Activated T-helper 1 cell treated with anti-CD3 and anti-CD28 coated beads, Interleukin-2, amount 50 U/mL, for 16 hours (primary cell): ENCODE results near the gene C9orf78.

Experiments
- DNase-seq, 2 donors: peaks; one replicate each; pipeline ENCODE4 v3.0.0-alpha.2; 2020; ENCODE audit warnings: low read depth in 1 of 2, low spot score in 1 of 2

Gene C9orf78, protein sequence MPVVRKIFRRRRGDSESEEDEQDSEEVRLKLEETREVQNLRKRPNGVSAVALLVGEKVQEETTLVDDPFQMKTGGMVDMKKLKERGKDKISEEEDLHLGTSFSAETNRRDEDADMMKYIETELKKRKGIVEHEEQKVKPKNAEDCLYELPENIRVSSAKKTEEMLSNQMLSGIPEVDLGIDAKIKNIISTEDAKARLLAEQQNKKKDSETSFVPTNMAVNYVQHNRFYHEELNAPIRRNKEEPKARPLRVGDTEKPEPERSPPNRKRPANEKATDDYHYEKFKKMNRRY

DNA sequence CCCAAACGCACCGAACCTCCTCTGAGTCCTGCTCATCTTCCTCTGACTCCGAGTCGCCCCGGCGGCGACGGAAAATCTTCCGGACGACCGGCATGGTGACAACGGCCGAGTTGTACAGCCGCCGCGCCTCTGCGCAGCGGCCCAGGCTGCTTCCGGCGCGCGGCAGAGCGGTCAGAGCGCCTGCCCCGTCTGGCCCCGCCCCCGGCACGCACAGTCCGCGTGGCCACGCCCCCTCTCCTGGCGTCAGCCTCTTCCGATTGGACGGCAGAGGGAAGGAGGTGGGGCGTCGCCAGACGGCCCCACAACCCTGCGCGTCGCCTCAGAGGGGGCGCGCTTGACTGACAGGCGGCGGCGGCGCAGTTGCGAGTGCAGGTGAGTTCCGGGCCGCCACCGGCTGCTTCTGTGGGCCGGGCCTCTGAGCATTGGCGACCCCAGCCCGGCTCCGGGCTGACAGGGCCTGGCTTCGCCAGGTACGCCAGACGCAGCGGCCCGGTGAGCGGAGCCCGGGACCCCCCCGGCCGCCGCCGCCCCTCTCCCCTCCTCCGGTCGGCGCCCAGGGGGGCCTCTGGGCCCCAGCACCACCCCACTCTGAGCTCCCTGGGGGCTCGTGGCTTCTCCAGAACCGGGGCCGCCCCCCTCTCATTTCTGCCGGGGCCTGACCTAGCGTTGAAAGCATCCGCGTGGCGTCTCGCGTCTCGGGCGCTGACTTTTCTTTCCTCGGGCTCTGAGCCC lies at the start of gene C9orf78, which contains the start of gene USP20:
Gene C9orf78 (minus strand): TSS at position 148 of the 732 bp plus-strand sequence. CDS start 54 bp downstream, at position 94.
Gene USP20 (plus strand): TSS at position 331 of the 732 bp plus-strand sequence. CDS start 17,098 bp downstream, outside the sequence.
- DNase-seq = peak; percentile 90 to 97

DNA sequence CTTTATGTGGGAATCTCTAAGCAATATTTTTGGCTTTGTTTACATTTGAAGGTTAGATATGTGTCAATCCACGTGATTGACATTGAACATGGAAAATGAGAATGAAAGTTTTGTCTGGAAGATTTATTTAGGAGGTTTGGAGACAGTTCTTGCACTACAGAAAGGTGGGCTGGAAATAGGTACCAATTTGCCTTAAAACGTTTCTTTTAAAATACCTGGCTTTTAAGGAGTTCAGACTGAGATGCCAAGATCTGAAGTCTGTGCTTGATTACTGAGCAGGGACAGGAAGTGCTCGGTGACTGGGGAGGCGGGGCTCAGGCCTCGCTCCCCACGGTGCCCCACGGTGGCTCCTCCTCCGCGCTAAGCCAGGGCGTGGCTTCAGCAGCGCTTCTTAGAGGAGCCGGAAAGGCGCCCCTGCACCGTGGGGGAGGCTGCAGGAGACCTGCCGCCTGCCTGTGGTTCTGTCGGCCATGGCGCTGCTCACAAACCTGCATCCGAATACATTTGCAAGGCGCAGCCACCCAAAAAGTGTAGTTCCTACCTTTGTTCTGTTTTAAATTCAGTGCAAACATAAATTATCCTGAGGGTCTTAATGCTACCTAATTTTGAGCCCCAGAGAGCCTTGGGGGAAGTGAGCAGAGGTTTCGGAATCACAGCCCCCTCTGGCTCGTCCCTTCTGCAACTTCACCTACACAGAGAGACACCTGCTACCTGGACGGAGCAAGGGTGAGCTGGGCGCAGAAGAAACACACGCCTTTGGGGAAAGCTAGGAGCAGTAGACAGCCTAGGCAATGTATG lies 49.3 kb upstream of the C9orf78 start:
- peak; percentile 92 to 94 for DNase-seq

- no peak for DNase-seq
Observed at GRCh38 chr9:129881547-129882324, 46.7 kb upstream of the C9orf78 start.

GRCh38 chr9:129880654-129881546 lies 45.8 kb upstream of the C9orf78 start:
- DNase-seq = no peak

DNA sequence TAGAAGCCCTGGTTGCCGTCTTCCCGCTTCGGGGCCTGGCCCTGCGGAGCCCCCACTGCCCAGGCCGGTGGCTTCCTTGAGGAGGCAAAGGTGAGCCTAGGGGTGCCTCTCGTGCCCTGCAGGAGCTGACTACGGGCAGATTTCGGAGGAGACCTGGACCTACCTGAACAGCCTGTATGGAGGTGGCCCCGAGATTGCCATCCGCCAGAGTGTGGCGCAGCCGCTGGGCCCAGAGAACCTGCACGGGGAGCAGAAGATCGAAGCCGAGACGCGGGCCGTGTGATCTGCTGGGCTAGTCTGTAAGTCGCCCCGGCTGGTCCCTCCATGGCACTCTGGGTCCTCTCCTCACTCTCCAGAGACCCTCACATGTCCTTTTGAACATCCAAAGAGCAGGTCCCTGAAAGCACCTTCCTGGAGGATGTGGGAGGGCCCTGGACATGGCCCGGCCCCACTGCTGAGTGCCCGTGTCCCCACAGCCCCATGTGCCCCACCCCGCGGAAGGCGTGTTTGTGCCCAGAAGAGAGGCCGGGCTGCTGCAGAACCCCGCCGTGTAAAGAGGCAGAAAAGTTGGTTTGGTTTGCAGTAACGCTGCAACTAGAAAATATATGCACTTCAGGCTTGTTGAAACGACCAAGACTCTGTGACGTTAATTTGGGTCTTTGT lies 45.0 kb upstream of the C9orf78 start:
- no peak for DNase-seq

DNA sequence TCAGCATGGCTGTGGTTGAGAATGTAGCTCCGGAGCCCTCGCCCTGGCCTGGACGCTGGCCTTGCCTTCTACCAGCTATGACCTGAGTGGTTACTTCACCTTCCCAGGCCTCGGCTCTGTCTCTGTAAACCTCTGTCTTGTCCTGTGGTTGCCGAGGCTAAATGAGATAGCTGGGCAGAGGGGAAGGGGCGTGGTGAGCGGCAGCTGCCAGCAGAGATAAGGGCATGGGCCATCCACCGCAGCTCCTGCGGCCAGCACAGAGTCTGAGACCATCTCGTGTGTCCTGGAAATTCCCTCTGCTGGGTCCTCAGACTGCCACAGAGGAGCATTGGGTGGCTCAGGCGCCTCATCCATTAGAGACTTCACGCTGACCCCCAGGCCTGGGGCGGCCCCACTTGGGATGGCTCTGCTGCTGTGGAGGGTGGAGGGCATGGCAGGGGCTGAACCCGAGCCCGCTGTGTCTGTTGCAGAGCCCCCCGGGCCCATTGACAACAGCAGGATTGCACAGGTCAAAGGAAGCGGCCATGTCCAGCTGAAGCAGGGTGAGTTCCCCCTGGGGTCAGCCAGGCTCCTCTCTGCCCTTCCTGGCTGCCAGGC lies 44.1 kb upstream of the C9orf78 start:
- DNase-seq = no peak

- DNase-seq = no peak
Observed at GRCh38 chr9:129878291-129878690, 43.2 kb upstream of the C9orf78 start.

DNA sequence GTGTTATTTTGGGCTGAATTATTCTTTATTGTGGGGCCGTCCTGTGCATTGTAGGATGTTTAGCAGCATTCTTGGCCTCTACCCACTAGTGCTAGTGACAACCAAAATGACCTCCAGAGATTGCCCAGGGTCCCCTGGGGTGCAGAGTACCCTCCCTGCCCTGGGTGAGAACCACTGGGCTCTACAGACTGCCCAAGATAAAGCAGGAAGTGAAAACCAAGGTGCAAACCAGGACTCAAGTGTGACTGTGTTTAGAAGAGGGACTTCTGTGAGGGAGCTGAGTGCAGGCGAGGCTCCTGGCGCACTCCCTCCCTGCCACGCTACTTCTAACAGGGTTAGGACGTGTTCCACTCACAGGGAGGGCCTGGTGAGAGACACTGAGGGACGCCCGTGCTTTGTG lies 41.7 kb upstream of the C9orf78 start:
- no peak for DNase-seq

GRCh38 chr9:129875687-129876395 lies 40.8 kb upstream of the C9orf78 start:
- DNase-seq = no peak

GRCh38 chr9:129875181-129875611 lies 40.1 kb upstream of the C9orf78 start:
- DNase-seq = no peak

GRCh38 chr9:129874261-129875101 lies 39.4 kb upstream of the C9orf78 start:
- DNase-seq = no peak

DNA sequence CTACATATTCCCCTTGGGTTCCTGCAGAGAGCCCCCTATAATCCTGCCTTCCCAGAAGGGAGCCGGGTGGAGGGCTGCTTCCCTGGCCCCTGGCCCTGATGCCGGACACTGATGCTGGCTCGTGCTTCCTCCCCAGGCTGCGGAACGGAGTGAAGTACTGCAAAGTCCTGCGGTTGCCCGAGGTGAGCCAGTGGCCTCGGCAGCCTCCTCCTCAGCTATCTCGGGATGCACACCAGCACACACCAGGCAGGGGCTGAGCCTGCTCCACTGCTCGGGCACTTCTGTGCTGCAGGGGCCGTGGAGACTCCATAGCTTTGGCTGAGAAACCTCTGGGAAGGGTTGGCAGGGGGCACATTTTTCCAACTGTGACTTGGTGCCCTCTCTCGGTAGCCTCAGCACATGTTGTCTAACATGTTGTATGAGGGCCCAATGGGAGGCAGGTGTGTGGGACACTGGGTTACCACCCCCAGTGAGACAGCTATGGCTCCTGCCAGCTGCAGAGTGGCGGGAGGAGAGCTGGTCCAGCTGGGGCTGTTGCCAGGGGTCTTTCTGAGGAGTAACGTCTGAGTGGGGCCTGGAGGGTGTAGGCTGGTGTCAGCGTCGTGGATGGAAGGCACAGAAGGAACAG lies 38.6 kb upstream of the C9orf78 start:
- DNase-seq = no peak

GRCh38 chr9:129871046-129871445 lies 36.0 kb upstream of the C9orf78 start:
- DNase-seq = no peak

- DNase-seq = no peak
Observed at GRCh38 chr9:129869585-129870501, 34.8 kb upstream of the C9orf78 start.

DNA sequence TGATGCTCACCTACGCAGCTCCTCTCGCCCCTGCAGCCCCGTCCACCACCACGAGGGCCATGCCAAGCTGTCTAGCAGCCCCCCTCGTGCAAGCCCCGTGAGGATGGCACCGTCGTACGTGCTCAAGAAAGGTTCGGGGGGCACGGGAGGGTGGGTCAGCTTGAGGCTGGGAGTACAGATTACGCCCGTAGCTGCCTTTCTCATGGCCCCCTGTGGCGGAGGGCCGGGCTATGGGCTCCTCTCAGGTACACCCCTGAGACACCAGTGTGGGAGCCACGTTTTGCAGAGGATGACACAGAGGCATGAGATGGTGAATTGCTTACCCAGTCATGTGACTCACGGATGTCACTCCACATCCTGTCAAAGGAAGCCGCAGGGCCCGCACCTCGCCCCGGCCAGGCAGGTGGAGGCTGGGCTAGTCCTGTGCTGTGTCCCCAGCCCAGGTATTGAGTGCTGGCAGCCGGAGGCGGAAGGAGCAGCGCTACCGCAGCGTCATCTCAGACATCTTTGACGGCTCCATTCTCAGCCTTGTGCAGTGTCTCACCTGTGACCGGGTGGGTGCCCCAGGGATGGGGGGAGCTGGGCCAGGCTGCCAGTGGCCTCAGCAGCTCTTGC lies 33.9 kb upstream of the C9orf78 start:
- DNase-seq = peak; percentile 82 to 84
